ENCODE data around the gene SERINC2.

DNA sequence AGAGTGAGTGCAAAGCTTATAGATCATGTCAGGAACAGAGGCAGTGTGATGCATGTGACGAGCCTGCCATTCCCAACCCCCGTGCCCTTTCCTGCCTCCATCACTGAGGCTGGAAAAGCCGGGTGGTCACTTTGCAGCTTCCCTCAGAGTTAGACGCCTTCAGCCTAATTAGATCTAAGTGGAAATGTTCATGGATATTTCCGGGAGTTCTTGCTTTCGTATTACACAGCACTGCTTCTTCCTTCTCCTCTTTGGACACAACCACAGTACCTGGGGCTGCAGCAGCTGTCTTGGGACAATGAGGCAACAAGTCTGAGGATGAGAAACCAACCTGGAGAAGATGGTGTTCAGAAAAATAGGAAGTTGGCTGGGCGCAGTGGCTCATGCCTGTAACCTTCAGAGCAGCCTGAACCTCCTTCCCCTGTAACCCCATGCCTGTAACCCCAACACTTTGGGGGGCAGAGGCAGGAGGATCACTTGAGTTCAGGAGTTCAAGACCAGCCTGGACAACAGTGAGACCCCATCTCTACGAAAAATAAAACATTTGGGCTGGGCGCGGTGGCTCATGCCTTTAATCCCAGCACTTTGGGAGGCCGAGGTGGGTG lies 24.5 kb downstream of the SERINC2 start:
- TF ChIP-seq, protein P1, sequence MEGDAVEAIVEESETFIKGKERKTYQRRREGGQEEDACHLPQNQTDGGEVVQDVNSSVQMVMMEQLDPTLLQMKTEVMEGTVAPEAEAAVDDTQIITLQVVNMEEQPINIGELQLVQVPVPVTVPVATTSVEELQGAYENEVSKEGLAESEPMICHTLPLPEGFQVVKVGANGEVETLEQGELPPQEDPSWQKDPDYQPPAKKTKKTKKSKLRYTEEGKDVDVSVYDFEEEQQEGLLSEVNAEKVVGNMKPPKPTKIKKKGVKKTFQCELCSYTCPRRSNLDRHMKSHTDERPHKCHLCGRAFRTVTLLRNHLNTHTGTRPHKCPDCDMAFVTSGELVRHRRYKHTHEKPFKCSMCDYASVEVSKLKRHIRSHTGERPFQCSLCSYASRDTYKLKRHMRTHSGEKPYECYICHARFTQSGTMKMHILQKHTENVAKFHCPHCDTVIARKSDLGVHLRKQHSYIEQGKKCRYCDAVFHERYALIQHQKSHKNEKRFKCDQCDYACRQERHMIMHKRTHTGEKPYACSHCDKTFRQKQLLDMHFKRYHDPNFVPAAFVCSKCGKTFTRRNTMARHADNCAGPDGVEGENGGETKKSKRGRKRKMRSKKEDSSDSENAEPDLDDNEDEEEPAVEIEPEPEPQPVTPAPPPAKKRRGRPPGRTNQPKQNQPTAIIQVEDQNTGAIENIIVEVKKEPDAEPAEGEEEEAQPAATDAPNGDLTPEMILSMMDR (IDR thresholded peaks at IDR 0.05) = no peak
- TF ChIP-seq EZH2phosphoT487 (IDR thresholded peaks at IDR 0.05) = no peak
